ENCODE data around the gene SLC46A1.

- TF ChIP-seq, protein P1, sequence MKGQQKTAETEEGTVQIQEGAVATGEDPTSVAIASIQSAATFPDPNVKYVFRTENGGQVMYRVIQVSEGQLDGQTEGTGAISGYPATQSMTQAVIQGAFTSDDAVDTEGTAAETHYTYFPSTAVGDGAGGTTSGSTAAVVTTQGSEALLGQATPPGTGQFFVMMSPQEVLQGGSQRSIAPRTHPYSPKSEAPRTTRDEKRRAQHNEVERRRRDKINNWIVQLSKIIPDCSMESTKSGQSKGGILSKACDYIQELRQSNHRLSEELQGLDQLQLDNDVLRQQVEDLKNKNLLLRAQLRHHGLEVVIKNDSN (CRISPR knock-in tag; IDR thresholded peaks at IDR 0.05): no peak
- no peak for TF ChIP-seq PTTG1 (tag; IDR thresholded peaks at IDR 0.05; ENCODE audit: low read depth)
- TF ChIP-seq, protein P2, sequence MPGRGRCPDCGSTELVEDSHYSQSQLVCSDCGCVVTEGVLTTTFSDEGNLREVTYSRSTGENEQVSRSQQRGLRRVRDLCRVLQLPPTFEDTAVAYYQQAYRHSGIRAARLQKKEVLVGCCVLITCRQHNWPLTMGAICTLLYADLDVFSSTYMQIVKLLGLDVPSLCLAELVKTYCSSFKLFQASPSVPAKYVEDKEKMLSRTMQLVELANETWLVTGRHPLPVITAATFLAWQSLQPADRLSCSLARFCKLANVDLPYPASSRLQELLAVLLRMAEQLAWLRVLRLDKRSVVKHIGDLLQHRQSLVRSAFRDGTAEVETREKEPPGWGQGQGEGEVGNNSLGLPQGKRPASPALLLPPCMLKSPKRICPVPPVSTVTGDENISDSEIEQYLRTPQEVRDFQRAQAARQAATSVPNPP (IDR thresholded peaks at IDR 0.05; ENCODE audit: borderline replicate concordance, insufficient read depth, insufficient read length): no peak
Observed at GRCh38 chr17:28395426-28395825, 10.6 kb downstream of the SLC46A1 start.

Data from K562 (cell line).